Colon (tissue), 2 donors: Measurements from ENCODE around the gene KRT16.
A peak's percentile ranks its signal among the peaks of the same experiment; 100 is the strongest.
"Not testable (repeated sequence)": the region's sequence is repeated elsewhere in the genome, so short reads cannot be mapped to it uniquely, and the experiment has no call there.

Source experiments
- FAIRE-seq: peaks from 2 replicates; lab custom pipeline; 2012; peaks lifted over from hg19 to GRCh38; lab: Jason Lieb, UNC
- donor health status: control.
- donor health status: control.

Gene KRT16

DNA sequence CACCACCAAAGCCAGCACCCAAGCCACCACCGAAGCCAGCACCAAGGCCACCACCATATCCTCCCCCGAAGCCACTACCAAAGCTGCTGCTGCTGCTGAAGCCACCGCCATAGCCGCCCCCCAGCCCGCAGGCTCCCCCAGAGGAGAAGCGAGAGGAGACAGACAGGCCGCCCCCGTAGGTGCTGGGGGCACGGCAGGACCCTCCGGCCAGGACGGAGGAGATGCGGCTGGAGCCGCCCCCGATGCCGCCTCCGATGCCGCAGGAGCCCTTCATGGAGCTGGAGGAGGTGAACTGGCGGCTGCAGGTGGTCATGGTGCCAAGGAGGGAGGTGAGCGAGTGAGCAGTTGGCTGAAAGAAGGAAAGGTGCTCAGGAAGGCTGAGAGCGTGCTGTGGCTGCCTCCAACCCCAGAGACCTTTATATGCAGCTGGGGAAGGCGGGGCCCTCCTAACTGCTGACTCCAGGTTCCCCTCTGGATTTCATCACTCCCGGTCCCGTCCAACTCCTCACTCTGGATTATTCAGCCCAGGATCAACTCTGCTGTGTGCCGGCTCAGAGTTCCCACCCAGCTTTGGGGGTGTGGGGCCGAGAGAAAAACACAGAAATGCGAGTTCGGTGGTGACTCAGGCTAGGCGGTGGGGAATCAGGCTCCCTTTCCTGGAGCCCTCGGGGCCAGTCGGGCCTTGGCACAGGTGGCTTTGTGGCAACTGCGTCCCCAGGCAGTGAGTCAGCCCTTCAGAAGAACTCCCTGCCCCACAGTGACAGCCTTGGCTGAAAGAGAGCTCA lies at the start of gene KRT16:
TSS of gene KRT16 (minus strand) at position 392 of the 785 bp plus-strand sequence. CDS start at position 313, 79 bp downstream.
- FAIRE-seq: not testable (repeated sequence)

DNA sequence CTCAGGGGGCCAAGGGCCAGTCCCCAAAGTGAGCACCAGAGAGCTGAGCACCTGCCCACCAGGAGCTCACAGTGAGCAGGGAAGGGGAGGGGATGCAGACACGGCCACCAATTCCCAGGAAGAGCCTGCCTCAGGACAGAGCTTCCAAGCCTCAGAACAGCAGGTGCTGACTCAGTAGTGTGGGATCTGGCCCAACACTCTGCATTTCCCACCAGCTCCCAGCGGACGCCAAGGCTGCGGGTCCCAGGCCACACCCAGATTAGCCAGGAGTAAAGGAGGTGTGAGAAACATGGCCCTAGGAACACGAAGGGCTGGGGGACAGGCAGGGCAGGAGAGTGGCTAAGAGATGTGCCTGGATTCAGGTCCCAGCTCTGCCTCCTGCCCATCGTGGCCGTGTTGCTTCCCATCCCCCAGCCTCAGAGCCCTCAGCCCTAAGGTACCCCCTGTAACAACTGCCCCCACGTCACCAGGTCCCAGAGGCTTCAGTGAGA lies 47.7 kb upstream of the KRT16 start:
- no peak for FAIRE-seq

DNA sequence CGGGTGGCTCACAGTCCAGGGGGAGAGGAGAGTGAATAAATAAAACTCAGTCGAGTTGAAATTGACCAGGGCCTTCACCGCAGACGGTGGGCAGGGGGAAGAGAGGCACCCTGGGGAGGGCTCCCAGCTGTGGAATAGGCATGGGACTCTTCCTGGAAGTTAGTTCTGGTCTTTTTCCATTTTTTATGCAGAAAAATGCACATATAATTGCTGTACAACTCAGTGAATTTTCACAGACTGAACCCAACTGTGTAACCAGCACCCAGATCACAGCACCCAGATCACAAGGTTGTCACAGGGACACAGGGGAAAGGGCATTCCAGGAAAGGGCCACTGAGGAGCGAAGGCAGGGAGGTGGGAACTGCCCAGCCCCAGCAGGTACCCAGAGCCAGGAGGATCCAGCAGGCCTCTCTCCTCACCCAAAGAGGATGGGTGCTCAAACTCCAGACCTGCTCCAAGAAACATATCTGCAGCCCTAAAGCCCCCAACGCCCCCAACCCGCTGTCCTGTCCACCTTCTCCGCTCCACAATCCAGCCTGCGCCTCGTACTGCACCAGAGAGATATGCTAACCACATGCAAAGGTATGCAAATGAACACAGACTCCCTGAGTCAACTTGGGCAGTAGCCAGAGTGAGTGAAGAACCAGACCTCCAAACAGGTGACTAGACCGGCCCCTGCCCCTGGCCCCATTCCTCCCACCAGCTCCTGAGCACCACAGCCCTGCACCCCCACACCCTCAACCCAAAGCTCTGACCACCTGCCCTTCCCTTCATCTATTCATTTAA lies 47.1 kb upstream of the KRT16 start:
- FAIRE-seq: no peak

DNA sequence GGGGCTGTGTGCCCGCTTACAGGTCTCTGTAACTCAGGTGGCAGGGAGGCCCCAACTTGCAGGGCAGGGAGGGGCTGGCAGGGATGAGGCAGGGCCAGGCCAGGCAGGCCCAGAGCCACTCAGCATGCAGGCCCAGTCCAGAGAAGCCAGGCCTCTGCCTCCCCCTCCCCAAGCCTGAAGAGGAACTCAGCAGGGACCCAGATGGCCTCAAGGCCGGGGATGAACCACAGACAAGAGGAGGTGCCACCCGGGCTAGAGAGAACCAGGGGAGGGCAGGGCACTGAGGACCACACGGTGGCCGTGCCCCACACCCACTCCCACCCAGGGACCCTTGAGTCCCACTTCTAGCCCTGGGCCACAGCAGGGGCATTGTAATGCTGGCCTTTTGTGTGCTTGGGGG lies 46.3 kb upstream of the KRT16 start:
- FAIRE-seq: no peak

DNA sequence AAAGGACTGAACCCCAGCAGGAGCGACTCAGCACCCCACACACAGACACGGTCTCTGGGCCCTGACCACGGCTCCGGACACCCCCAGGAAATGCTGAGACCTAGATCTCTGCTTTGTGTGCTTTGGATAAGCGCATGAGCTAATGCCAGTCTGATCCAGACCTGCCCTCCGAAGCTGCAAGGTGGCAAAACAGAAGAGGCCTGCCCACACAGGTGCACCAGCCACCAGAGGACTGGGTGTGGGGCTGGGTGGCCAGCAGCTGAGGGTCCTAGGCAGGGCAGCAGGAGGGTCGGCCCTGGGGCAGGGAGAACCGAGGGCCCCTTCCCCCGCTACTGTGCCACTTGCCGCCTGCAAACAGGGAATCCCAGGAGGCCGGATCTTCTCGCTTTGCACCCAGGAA lies 45.4 kb upstream of the KRT16 start:
- no peak for FAIRE-seq

DNA sequence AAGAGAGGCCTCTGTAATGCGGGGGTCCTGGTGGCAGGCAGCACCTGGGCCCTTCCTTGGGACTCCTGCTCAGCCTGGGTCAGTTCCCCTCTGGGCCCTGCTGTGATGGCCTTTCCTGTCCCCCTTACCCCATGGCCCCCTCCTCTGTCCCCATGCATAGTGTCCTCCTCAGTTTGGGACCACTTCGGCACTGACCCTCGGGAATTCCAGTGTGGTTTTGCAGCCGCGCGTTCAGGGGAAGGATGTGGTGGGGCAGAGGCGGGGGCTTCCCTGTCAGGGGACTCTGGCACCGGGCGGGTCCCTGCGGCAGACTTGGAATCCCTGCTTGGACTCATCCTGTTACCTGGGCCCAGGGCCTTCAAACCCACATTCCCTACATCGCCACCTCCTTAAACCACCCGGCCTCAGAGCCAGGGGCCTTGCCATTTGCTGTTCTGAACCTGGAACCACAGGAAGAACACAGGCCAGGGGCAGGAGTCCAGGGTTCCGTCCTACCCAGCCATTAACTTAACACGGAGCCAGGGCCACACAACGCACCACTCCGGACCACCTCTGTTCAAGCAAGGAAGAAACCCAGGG lies 44.7 kb upstream of the KRT16 start:
- FAIRE-seq: no peak

DNA sequence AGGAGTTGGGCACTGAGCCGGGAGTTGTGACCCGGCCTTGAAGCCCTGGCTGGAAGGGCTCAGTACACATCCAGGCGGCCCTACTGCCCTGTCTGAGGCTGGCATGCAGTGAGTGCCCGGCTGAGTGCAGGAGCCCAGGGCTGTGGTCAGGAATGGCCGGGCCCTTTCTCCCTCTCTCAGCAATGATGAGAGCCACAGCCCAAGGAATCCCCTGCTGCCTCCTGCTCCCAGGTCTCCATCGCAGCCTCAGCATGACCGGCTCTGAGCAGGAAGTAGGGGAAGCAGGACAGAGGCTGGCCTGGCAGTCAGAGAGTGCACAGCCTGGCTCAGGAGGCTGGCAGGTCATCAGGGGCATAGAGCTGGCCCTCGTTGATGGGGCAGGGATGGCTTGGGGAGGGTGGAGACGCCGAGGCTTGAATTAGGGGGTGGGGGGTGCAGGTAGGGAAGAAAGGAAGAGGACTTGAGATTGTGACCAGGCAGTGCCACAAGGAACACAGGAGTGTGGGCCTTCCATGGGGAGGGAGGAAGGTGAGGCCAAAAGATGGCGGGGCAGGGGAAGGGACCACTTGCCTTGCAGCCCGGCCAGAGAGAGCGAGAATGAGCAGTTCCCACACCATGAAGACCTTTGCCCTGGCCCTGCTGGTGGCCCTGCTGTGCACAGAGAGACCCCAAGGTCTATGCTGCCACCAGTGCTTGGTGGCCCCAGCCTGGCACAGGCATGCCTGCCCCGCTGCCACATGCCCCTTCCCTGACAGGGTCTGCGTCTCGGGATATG lies 43.9 kb upstream of the KRT16 start:
- no peak for FAIRE-seq

DNA sequence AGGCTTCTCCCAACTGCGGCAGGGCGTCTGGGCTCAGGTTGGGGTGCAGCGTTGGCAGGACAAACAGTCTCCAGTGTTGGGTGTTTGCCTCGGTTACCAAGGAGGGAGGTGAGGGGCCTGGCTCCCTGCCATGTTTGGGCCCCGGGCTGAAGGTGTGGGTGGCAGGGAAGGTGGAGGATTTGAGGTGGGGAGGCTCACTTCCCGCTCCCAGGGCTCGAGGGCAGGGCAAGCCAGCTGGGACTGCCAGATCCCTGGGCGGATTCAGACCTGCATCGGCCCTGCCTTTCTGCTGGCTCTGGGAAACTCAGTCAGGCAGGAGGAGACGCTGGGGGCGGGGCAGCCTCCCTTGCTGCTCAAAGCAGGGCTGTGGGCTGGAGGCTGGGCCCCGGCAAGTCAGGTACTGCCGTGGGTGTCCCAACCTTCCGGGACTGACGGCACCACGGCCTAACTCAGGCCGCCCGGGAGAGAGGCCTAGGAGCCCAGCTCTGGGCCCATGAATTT lies 43.1 kb upstream of the KRT16 start:
- peak; percentile 18 for FAIRE-seq

DNA sequence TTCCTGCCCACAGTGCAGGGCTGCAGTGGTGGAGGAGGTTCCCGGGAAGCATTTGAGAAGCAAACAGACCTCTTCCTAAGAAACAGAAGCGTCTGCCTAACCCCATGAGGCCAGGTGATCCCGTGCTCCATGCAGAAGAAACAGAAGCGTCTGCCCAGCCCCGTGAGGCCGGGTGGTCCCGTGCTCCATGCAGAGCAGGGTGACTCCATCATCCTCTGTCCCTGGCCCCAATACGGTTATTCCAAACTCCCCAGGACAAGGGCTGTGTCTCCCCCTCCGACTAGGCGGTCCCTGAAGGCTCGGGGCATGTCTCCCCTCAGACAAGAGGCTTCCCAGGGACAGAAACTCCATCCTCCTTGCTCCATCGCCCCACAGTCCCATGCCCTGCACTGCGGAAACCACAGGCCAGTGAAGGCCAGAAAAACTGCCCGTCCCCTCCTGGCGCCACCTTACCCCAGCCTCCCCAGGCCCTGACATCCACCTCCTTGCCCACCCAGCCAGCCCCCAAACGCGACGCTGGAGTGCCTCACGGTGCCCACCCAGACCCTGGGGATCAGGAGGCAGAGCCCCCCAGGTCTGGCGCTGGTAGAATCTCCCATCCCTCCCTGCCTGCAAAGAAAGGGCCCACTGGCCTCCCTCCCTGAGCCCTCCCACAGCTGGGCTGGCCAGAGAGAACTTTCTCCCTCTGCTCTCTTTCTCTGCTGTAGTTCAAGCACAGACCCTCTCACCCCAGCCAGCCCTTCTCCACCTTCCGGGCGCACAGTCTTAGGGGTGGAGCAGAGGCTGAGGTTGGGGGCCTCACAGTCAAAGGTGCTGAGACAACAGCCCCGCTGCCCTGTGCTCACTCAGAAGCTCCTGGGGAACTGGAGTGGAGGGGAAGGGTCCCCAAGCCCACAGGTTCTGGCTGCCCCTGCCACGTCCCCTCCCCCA lies 42.4 kb upstream of the KRT16 start:
- no peak for FAIRE-seq

DNA sequence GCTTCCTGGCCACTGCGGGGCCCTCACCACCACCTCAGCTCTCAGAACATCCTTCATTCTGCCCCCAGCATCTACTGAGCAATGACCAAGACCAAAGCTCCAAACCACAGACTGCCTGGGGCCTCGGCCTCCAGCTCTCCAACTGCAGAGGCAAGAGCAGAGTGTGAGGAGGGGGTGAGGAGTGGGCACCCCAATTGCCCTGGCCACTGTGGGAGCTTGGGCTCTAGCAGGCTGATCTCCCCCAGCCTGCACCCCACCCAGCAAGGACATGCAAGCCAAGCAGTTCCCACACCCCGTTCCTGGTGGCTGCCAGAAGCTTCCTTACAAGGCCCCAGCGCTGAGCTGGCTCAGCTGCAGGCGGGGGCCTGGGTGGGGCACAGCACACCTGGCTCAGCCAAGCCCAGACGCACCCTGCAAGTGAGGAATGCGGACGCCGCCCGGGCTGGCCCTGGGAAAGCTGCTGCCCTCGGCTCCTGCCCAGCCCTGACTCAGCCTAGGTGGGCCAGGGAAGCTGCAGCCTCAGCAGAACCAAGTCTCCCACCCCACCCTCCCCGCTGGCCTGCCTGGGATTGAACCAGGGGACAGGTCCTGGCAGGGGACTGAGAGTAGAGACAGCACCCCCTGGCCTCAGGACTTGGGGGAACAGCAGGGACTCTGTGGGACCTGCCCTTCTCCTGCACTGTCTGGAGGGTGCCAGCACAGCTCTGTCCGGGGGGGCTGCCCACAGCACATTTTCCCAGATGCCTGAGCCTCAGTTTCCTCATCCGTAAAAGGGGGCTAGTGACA lies 41.5 kb upstream of the KRT16 start:
- FAIRE-seq: no peak

DNA sequence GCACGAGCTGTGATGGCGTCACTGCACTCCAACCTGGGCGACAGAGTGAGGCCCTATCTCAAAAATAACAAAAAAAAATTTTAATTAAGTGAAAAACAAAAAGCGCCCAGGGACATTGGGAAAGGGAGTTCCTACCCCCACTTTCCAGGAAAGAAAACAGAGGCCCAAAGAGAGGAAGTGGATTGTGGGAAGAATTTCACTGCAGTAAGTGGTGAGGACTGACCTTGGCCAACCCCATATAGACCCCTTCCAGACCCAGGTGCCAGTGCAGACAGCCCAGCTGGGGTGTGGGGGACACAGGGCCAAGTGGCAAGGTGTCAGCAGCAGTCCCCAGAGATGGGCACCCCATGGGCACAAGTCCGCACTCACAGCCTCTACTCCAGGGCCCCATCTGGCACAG lies 40.9 kb upstream of the KRT16 start:
- FAIRE-seq: no peak

DNA sequence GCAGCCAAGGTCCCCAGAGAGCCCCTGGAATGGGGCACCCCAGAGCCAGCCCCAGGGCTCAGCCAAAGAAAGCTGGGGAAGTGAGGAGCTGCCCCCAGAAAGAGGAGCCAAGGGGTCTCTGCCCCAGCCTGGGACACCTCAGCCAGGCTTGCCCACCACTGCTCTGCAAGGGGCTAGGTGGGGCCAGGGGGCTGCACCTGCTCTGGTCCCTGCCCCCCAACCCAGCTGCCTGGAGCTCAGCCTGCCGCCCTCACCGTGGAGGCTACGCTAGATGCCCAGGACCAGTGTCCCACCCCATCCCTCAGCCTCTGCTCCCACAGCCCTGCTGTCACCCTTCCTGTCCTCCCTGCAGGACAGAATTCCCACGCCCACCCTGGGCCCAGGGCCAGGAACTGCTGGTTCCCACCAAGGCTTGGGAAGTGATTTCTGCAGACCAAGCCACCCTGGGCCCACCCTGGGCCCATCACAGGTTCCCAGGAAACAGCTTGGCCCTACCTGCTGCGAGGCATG lies 39.9 kb upstream of the KRT16 start:
- no peak for FAIRE-seq

DNA sequence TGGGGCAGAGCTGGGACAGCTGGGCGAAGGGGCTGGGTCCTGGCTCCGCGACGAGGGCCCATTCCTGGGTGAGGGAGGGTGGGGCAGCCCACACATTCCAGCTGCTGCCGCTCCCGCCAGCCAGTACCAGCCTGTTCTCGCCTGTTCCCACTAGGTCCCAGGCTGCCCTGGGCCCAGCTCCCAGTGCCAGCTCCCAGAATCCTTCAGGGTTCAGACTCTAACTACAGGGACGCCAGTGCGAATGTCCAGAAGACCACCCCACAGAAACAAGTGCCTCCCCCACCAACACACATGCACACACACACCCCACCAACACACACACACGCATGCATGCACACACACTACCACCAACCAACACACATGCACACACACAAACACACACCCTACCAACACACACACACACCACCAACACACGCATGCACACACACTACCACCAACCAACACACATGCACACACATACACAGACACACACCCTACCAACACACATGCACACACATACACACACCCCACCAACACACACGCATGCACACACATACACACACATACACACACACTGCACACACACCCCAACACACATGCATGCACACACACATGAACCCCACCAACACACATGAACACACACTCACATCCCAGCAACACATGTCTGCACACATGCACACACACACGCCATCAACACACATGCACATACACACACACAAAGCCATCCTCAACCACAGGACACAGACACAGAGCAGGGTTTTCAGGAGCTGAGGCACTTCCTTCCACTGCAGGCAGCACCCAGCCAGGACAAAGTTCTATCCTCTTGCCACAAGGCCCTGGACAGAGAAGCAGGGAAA lies 39.3 kb upstream of the KRT16 start:
- no peak for FAIRE-seq

DNA sequence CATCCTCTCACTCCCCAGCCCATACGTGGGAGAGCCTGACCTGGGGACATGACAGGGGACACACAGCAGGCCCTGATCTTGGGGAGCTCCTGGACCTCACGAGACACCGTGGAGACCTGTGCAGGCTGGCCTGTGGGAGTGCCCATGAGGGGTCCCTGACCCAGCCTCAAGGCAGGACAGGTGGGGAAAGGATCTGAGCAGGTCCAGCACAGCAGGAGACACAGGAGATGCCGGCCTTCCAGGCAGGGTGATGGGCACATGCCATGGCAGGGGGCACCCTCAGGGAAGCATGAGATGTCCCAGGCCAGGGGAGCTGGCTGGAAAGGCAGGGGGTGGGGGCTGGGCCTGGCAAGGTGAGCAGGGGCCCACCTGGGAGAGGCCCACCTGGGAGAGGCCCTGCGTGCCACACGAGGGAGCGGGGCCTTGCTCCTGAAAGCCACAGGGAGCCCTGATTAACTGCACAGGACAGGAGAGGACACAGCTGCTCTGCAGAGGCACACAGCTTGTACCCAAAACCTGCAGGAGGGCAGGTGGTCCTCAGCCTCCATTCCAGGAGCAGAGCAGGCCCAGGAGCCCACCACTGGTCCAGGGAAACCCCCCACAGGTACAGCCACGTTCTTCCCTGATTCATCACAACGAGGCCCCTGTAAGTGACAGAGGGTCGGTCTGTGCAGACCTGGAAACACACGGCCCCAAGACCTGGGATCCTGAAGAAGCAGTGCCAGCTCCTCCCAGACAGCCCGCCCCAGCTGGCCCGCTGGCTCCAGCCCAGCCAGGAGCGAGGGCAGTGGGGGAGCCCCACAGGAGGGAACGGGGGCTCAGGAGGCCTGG lies 38.4 kb upstream of the KRT16 start:
- no peak for FAIRE-seq

DNA sequence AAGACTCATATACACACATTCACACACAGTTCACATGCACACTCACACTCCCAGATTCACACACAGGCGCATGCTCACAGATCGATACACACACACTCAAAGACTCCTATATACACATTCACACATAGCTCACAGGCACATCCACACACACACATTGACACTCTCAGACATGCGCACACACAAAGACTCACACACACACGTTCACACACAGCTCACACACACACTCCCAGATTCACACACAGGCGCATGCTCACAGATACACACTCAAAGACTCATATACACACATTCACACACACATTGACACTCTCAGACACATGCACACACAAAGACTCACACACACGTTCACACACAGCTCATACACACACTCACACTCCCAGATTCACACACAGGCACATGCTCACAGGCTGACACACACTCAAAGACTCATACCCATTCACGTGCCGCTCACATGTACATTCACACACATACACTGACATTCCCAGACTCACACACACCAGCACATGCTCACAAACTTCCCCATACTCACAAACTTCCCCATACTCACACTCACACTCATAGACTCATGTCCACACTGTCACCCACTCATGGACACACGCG lies 37.5 kb upstream of the KRT16 start:
- no peak for FAIRE-seq

DNA sequence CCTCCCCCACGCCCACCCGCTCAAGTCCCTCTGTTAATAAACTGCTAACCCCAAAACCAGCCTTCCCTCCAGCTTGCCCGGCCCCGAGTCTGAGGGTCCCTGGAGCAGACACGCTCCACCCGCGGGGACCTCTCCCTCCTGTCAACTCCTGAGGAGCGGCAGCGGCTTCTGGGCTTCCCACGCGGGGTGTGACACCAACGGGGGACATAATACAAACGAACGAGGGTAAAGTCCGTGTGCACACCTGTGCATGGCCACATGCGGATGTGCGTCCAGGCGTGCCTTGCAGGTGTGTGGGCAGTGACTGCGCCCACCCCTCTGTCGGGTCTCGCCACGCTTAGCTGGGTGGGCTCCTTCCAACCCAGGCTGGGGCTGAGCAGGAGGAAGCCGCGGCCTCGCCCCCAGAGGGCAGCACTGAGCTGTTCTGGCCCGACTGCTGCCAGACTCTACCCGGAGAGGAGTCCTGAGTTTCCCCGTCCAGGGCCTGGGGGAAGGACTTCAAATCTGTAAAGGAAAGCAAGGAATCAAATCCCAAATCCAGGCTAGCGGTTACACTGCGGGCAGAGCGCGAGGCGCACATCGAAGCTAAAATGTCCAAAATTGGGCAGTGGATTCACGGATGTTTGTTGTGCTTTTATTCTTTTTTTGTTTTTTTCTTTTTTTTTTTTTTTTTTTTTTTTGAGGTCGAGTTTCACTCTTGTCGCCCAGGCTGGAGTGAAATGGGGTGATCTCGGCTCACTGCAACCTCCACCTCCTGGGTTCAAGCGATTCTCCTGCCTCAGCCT lies 36.0 kb upstream of the KRT16 start:
- no peak for FAIRE-seq

DNA sequence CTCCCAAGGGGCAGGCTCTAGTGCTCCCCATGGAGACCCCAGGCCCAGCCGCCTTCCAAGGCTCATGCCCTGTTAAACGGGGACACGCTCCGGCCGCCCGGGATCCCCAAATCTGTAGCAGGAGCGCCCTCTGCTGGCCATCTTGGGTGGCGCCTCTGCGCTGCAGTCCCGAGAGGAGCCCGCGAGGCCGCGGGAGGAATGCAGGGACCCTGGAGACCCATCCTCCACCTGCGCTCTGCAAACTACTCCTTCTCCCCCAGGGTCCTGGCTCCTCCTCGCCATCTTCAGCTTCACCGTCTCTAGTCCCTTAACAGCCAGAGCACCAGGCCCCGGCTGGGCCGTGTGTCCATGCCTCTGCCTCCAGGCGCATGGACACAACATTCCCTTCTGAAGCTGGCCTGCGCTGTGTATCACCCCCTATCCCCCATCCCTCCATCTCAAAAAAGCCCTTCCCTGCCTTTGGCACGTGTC lies 35.4 kb upstream of the KRT16 start:
- no peak for FAIRE-seq
